SK-N-SH (cell line): ENCODE results near the gene LIMS2.

Source experiments
- CHD2 ChIP-seq: fragments of 150-350 bp; IDR thresholded peaks from 2 replicates; pipeline ENCODE4 v1.6.1; 2018; ENCODE audit warnings: low read length; ENCODE audit not compliant: partially characterized antibody
- CTCF ChIP-seq: fragments of 200-600 bp; sonication (generic); IDR thresholded peaks from 2 replicates; pipeline ENCODE4 v1.6.1; 2017; ENCODE audit warnings: antibody characterized with exemption, mild to moderate bottlenecking, moderate library complexity
- EP300 ChIP-seq, 2 experiments: IDR thresholded peaks; 2 replicates each; pipeline versions ENCODE4 v1.4.0 to v1.6.1; 2012; ENCODE audit warnings: borderline replicate concordance in 1 of 2, low read depth in 1 of 2, low read length in 1 of 2
- FOXM1 ChIP-seq: IDR thresholded peaks from 2 replicates; pipeline ENCODE4 v1.4.0; 2012; ENCODE audit warnings: low read depth, mild to moderate bottlenecking
- POLR2AphosphoS5 ChIP-seq: IDR thresholded peaks from 2 replicates; pipeline ENCODE4 v1.6.1; 2012; ENCODE audit warnings: low read depth, low read length
- RAD21 ChIP-seq: IDR thresholded peaks from 2 replicates; pipeline ENCODE4 v1.6.1; 2012; ENCODE audit warnings: mild to moderate bottlenecking, low read length
- SMC3 ChIP-seq: IDR thresholded peaks from 2 replicates; pipeline ENCODE4 v1.6.1; 2012; ENCODE audit warnings: low read depth, low read length, improper control_type of control experiment
- USF1 ChIP-seq: IDR thresholded peaks from 2 replicates; pipeline ENCODE4 v1.4.0; 2012; ENCODE audit warnings: low read depth, borderline replicate concordance

GRCh38 chr2:127660291-127660578 lies 15.1 kb downstream of the LIMS2 start:
- TF ChIP-seq CTCF = no peak
- TF ChIP-seq USF1 = no peak
- TF ChIP-seq CHD2 = no peak
- TF ChIP-seq SMC3 = no peak
- no peak for TF ChIP-seq EP300 (IDR thresholded peaks at IDR 0.05; ENCODE audit: borderline replicate concordance in 1 of 2, low read depth in 1 of 2, low read length in 1 of 2)
- no peak for TF ChIP-seq RAD21
- TF ChIP-seq FOXM1 = no peak
- no peak for TF ChIP-seq POLR2AphosphoS5
